ENCODE measurements around the gene RIIAD1.
A peak's percentile ranks its signal among the peaks of the same experiment; 100 is the strongest.
"Not testable (repeated sequence)": the region's sequence is repeated elsewhere in the genome, so short reads cannot be mapped to it uniquely, and the experiment has no call there.

Gene RIIAD1

DNA sequence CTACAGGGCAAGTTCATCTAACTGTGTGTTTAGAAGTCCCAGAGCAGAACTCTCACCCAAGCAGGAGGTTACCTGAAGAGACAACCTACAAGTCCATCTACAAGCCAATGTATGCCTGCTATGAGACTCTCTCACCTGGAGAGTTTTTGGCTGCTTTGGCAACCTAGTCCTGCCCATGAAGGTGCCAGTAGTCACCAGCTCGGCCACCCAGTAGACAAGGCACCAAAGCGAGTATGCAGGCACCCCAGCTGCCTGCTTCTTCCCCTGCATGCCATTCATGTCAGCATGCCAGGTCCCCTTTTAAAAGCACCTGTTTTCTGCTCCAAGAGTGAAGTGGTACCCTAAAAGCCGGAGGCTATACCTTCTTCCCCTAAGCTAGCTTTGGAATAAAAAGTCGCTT, 20.2 kb downstream of the RIIAD1 start:
- in situ Hi-C loops (cut with MboI; ENCODE audit: low sequenced_read_pairs, unreplicated experiment): no loop called here
- no peak for DNase-seq (ENCODE audit: low spot score)
- TF ChIP-seq, protein P1, sequence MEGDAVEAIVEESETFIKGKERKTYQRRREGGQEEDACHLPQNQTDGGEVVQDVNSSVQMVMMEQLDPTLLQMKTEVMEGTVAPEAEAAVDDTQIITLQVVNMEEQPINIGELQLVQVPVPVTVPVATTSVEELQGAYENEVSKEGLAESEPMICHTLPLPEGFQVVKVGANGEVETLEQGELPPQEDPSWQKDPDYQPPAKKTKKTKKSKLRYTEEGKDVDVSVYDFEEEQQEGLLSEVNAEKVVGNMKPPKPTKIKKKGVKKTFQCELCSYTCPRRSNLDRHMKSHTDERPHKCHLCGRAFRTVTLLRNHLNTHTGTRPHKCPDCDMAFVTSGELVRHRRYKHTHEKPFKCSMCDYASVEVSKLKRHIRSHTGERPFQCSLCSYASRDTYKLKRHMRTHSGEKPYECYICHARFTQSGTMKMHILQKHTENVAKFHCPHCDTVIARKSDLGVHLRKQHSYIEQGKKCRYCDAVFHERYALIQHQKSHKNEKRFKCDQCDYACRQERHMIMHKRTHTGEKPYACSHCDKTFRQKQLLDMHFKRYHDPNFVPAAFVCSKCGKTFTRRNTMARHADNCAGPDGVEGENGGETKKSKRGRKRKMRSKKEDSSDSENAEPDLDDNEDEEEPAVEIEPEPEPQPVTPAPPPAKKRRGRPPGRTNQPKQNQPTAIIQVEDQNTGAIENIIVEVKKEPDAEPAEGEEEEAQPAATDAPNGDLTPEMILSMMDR (IDR thresholded peaks at IDR 0.05; ENCODE audit: borderline replicate concordance, control extremely low read depth, extremely low read depth, insufficient read depth, missing control alignments): no peak

DNA sequence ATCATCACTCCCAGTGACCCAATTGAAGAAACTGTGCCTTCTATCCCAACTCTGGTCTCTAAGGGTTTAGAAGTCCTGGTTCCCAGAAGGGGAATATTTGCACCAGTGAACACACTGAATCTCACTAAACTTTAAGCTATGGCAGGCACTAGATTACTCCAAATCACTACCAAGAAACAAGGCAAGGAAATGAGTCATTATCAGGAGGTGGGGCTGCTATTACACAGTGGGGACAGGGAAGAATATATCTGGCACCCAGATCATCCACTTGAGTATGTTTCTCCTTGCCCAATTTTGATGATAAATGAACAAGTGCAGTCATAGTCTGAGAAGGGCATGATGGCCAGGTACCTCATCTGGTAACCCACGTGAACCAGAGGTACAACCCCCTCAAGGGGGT, 35.0 kb downstream of the RIIAD1 start:
- no peak for DNase-seq (ENCODE audit: low spot score)
- TF ChIP-seq, protein P1 (IDR thresholded peaks at IDR 0.05; ENCODE audit: borderline replicate concordance, control extremely low read depth, extremely low read depth, insufficient read depth, missing control alignments): no peak
- in situ Hi-C loops (cut with MboI; ENCODE audit: low sequenced_read_pairs, unreplicated experiment): no loop called here

DNA sequence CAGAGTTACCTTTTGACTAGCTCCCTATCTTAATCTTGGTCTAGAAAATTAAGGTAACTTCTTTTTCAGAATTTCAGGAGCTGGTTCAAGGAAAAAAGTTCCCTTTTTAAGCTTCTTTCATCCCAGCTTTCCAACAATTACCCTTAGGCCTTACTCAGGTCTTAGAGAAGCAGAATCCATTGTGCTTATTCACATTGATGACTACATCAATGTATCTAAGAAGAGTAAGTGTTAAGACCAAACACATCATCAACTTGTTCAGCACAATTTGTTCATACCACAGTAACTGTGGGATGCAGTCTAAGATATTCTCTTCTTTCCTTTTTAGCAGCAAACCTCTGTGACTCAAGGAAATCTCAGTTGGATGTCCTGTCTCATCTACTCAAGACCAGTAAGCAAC, 37.9 kb downstream of the RIIAD1 start:
- no peak for DNase-seq (ENCODE audit: low spot score)
- TF ChIP-seq, protein P1 (IDR thresholded peaks at IDR 0.05; ENCODE audit: borderline replicate concordance, control extremely low read depth, extremely low read depth, insufficient read depth, missing control alignments): no peak
- in situ Hi-C loops (cut with MboI; ENCODE audit: low sequenced_read_pairs, unreplicated experiment): no loop called here

DNA sequence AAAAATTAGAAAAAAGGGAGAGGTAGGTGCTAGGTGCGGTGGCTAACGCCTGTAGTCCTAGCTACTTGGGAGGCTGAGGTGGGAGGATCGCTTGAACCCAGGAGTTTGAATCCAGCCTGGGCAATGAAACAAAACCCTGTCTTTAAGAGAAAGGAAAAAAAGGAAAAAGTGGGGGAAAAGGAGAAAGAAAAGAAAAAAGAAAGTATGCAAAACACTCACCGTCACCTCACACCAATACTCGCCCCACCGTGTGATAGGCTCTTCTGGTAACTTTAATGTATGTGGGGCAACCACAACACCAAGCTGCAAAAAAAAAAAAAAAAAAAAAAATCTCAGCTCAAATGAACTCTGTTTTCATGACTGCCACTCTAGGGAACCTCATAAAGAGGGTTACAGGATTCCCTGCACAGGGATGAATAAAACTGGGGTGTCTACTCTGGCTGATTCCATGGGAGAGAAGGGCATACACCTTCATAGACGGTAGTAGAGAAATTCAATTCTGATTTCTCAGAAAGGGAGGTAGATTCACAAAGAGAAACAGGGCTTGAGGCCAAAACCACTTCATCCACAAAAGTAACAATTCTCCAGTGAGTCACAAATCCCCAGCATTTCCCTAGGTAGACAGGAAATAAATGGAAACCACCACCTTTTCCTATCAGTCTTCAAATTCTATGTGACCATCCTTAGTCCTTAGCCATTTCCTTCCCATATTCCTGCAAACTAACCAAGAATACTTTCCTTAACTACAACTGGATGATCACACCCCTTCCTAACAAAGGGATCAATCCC, 39.5 kb downstream of the RIIAD1 start:
- DNase-seq (ENCODE audit: low spot score): no peak
- in situ Hi-C loops (cut with MboI; ENCODE audit: low sequenced_read_pairs, unreplicated experiment): no loop called here
- TF ChIP-seq, protein P1 (IDR thresholded peaks at IDR 0.05; ENCODE audit: borderline replicate concordance, control extremely low read depth, extremely low read depth, insufficient read depth, missing control alignments): no peak

DNA sequence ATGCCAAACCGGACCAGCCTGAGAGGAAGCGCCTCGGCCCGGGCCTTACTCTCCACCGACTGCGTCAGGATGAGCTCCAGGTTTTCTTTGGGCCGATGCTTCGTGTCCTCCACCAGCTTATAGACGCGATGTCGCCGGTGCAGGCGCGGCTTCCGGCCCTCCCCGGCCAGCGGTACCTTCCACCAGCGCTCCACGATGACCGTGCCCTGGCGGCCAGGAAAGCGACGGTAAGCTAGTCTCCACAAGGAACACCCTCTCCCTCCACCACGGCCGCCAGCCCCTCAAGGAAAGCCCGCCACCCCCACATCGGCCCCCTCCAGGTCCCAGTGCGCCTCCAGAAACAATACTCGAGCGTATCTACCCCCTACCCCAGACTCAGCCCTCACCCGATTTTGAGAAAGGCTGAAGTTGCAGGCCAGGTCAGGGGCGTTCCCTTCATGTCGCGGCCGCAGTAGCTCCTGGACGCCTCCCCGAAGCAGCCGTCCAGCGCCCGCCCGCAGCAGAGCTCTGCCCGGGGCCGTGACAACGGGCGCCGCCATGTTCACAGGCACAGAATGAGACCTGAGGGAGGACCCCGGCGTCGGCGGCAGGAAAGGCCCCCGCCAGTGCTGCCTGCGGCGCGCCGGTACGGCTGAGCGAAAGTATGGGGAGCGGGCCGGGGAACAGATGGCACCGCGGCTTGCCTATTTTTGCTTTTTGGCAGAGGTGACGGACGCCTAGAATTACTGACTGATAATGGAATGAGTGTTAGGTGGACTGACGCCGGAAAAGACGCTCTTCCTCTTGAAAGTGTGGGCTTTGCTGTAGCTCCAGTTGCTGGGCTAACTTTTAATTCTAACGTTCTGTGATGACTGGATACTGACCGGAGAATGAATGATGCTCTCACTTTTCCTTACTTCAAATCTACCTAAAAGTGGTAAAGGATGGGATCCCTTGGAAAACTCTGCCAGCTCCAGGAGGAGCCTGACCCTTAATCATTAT, 41.9 kb downstream of the RIIAD1 start, which contains the start of gene MRPL9:
Gene MRPL9 (minus strand): TSS at position 556 of the 981 bp plus-strand sequence. CDS start 17 bp downstream, at position 539.
- in situ Hi-C loops (cut with MboI; ENCODE audit: low sequenced_read_pairs, unreplicated experiment): no loop called here
- TF ChIP-seq, protein P1 (IDR thresholded peaks at IDR 0.05; ENCODE audit: borderline replicate concordance, control extremely low read depth, extremely low read depth, insufficient read depth, missing control alignments): no peak
- peak; percentile 97 for DNase-seq (ENCODE audit: low spot score)

DNA sequence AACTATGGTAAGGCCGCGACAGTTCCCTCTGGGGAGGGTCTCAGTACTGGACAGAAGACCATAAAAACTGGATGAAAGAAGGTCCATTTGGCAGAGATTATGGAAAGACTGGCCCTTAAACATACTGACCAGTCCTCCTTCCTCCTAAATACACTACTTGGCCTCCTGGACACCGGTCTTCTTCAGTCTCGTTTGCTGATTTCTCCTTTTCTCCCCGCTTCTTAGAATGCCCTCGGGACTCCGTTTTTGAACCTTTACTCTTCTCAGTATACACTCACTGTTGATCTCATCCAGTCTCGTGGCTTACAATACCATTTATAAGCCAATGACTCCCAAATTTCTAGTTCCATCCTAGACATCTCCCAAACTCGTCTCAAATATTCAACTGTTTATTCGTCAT, 42.7 kb downstream of the RIIAD1 start:
- TF ChIP-seq, protein P1 (IDR thresholded peaks at IDR 0.05; ENCODE audit: borderline replicate concordance, control extremely low read depth, extremely low read depth, insufficient read depth, missing control alignments): no peak
- DNase-seq (ENCODE audit: low spot score): no peak
- in situ Hi-C loops (cut with MboI; ENCODE audit: low sequenced_read_pairs, unreplicated experiment): no loop called here

DNA sequence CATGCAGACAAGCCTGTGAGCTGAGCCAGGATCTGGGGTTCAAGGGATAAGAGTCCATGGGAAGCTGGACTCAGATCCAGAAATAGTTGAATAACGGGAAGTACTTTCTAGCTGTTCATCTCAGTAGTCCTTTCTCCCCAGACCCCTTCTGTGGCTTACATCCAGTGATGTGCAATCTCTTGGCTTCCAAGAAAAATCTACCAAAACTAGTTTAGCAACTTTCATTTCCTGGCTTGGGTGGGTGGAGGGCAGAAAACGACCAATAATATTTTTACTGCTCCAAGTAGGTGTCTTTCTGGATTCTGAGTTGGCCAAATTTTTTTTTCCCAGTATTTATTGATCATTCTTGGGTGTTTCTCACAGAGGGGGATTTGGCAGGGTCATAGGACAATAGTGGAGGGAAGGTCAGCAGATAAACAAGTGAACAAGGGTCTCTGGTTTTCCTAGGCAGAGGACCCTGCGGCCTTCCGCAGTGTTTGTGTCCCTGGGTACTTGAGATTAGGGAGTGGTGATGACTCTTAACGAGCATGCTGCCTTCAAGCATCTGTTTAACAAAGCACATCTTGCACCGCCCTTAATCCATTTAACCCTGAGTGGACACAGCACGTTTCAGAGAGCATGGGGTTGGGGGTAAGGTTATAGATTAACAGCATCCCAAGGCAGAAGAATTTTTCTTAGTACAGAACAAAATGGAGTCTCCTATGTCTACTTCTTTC, 47.2 kb downstream of the RIIAD1 start:
- in situ Hi-C loops (cut with MboI; ENCODE audit: low sequenced_read_pairs, unreplicated experiment); DNase-seq (ENCODE audit: low spot score): not testable (repeated sequence)

DNA sequence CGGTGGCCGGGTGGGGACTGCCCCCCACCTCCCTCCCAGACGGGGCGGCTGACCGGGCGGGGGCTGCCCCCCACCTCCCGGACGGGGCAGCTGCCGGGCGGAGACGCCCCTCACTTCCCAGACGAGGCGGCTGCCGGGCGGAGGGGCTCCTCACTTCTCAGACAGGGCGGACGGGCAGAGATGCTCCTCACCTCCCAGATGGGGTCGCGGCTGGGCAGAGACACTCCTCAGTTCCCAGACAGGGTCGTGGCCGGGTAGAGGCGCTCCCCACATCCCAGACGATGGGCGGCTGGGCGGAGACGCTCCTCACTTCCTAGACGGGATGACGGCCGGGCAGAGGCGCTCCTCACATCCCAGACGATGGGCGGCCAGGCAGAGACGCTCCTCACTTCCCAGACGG, 47.9 kb downstream of the RIIAD1 start:
- in situ Hi-C loops (cut with MboI; ENCODE audit: low sequenced_read_pairs, unreplicated experiment); DNase-seq (ENCODE audit: low spot score): not testable (repeated sequence)

All from GM13976 (cell line).